H1 (cell line): ENCODE measurements around the gene BAIAP2. TPM values are rescaled to one million over a fixed set of nuclear protein-coding genes. Genes with fewer than 3 reads are reported as not detected.

ENCODE experiments used
- HDAC2 ChIP-seq, 2 experiments: fragments of 300-600 bp in 1 of 2; sonication (generic) in 1 of 2; IDR thresholded peaks; 2 replicates each; pipeline ENCODE4 v1.6.1; 2011 to 2012; ENCODE audit warnings: low read depth in 2 of 2, low read length in 2 of 2, mild to moderate bottlenecking in 2 of 2, moderate library complexity in 2 of 2, borderline replicate concordance in 1 of 2, inconsistent platforms in 1 of 2
- polyA plus RNA-seq, 7 experiments: library from polyadenylated mRNA; depleted of rRNA in 3 of 7; stranded (reverse) in 5 of 7; unstranded in 2 of 7; fragments of >200 nt in 5 of 7; fragments of 200-250 nt in 2 of 7; gene quantifications; 1 replicate in 5 of 7; 2 replicates in 1 of 7; 4 replicates in 1 of 7; pipeline versions ENCODE4 v1.2.1 to v1.2.3, GENCODE V29; 2011 to 2013; ENCODE audit warnings: missing spikeins in 2 of 7, mixed read lengths in 2 of 7
- total RNA-seq: library from RNA; stranded (reverse); fragmentation: NEBNext Ultra II Directional; extraction: Animal tissue kit (Norgen Biotek cat#: 25700); gene quantifications from 2 replicates; pipeline ENCODE4 v1.2.1, GENCODE V29; 2021

The BAIAP2 gene
- total and polyA plus RNA-seq, 2 of the 8 experiments (the other 6 are each of a cell fraction or from before 2014, with no cell fraction given) = 10.0 to 22.8 TPM

DNA sequence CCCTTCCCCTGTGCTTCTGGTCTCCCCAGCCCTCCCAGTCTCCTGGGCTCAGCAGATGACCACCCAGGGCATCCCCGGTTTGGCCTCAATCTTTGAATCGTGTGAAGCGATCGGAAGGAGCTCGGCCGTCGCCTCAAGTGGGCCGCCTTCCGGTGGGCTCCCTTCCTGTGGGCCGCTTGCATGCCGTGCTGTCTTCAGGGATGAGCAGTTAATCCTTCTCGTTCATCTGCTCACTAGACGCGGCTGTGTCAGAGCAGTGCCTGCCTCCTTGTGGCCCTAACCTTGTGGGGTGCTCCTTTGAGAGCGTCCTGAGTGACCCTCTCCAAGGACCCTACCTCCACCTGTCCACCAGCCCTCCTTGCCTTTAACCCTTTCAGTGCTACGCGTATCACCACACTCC lies 40.4 kb downstream of the BAIAP2 start (continued):
- no peak for TF ChIP-seq HDAC2 (IDR thresholded peaks at IDR 0.05; ENCODE audit: borderline replicate concordance in 1 of 2, low read depth in 2 of 2, low read length in 2 of 2)
